Activated CD4-positive, alpha-beta T cell treated with anti-CD3 and anti-CD28 coated beads for 24 hours (primary cell): Measurements from ENCODE around the gene BORCS5.

Experiments used
- DNase-seq, 2 donors: peaks; one replicate each; pipeline ENCODE4 v3.0.0-alpha.2; 2020; ENCODE audit warnings: low read depth in 2 of 2

The BORCS5 gene

DNA sequence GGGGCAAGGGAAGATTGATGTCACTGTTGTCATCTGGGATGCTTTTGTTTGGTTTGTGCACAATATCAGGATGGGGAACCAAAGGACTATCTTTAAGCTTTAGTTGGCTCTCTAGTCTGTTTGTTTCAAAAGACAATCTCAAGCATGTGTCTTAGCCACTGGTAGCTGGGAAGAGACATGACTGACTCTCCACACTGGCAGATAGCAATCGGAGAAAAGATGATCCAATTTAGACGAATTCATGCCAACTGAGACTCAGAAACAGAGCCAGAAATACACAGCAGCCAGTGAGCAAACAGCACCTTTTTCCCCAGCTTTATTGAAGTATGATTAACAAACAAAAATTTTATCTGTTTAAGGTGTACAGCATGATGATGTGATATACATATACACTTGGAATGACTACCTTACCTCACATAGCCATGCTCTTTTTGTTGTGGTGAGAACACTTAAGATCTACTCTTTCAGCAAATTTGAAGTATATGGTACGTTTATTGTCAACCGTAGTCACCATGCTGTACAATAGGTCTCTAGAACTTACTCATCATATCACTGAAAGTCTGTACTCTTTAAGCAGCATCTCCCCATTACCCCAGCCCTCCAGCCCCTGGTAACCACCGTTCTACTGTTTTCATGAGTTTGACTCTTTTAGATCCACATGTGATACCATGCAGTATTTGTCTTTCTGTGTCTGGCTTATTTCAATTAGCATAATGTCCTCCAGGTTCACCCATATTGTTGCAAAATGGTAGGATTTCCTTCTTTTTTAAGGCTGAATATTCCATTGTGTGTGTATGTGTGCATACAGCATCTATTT, 155.2 kb downstream of the BORCS5 start:
- DNase-seq = no peak

GRCh38 chr12:12513416-12514006, 156.6 kb downstream of the BORCS5 start:
- no peak for DNase-seq

GRCh38 chr12:12518464-12518845, 161.6 kb downstream of the BORCS5 start:
- DNase-seq = no peak

- no peak for DNase-seq
Measured at GRCh38 chr12:12518919-12519318, 162.0 kb downstream of the BORCS5 start.
